HepG2 (cell line): ENCODE results near the gene MGAT4D. TPM values are rescaled to one million over a fixed set of nuclear protein-coding genes. Genes with fewer than 3 reads are reported as not detected.

Source experiments
- CHD4 ChIP-seq: fragments of 200-600 bp; sonication (generic); IDR thresholded peaks from 2 replicates; pipeline ENCODE4 v1.7.0; 2017; ENCODE audit warnings: mild to moderate bottlenecking, low read length, borderline replicate concordance
- JUNB ChIP-seq: sonication (generic); formaldehyde crosslinking; IDR thresholded peaks from 2 replicates; pipeline ENCODE4 v1.8.0; 2022; ENCODE audit warnings: missing genetic modification reagents, mild to moderate bottlenecking, borderline replicate concordance
- MIXL1 ChIP-seq: IDR thresholded peaks from 2 replicates; pipeline ENCODE4 v1.6.1; 2016
- RAD51 ChIP-seq: fragments of 450-650 bp; IDR thresholded peaks from 2 replicates; pipeline ENCODE4 v1.6.1; 2016; ENCODE audit warnings: borderline replicate concordance
- SATB2 ChIP-seq: sonication (generic); formaldehyde crosslinking; IDR thresholded peaks from 2 replicates; pipeline ENCODE4 v1.5.0; 2020; ENCODE audit warnings: missing genetic modification reagents
- ZNF292 ChIP-seq: sonication (generic); formaldehyde crosslinking; IDR thresholded peaks from 2 replicates; pipeline ENCODE4 v1.8.1; 2022; ENCODE audit warnings: mild to moderate bottlenecking, low read depth, missing genetic modification reagents, borderline replicate concordance
- polyA plus RNA-seq, 8 experiments: library from polyadenylated mRNA; depleted of rRNA in 3 of 8; stranded (reverse) in 7 of 8; unstranded in 1 of 8; fragments of >200 nt; fragmentation: Illumina TruSeq in 4 of 8; extraction: Trizol in 4 of 8; gene quantifications; 2 replicates each; pipeline versions ENCODE4 v1.2.1 to v1.2.3, GENCODE V29; 2011 to 2016; ENCODE audit warnings: low read depth in 4 of 8, missing spikeins in 1 of 8, mixed read lengths in 1 of 8; ENCODE audit not compliant: insufficient read depth in 1 of 8
- total RNA-seq, 5 experiments: library from RNA; depleted of rRNA; stranded (reverse); fragments of >200 nt; fragmentation: Illumina TruSeq; extraction: Trizol; gene quantifications; 2 replicates each; pipeline ENCODE4 v1.2.3, GENCODE V29; 2016; ENCODE audit warnings: low read depth in 1 of 5
- TF ChIP-seq, protein P1 (sequence below), 2 experiments: IDR thresholded peaks; 2 replicates each; pipeline ENCODE4 v1.6.1; 2011 to 2012; ENCODE audit warnings: low read length in 2 of 2, borderline replicate concordance in 1 of 2, low read depth in 1 of 2, mild to moderate bottlenecking in 1 of 2, moderate library complexity in 1 of 2
- TF ChIP-seq, protein P2 (sequence below): sonication (generic); formaldehyde crosslinking; IDR thresholded peaks from 2 replicates; pipeline ENCODE4 v1.8.1; 2023; ENCODE audit warnings: missing genetic modification reagents, inconsistent platforms, borderline replicate concordance
- TF ChIP-seq, protein P3 (sequence below): IDR thresholded peaks from 2 replicates; pipeline ENCODE4 v1.6.1; 2016; ENCODE audit warnings: mild to moderate bottlenecking

MGAT4D gene
- total and polyA plus RNA-seq, 2 of the 13 experiments (the other 11 are each of a cell fraction or from before 2014, with no cell fraction given): not detected

DNA sequence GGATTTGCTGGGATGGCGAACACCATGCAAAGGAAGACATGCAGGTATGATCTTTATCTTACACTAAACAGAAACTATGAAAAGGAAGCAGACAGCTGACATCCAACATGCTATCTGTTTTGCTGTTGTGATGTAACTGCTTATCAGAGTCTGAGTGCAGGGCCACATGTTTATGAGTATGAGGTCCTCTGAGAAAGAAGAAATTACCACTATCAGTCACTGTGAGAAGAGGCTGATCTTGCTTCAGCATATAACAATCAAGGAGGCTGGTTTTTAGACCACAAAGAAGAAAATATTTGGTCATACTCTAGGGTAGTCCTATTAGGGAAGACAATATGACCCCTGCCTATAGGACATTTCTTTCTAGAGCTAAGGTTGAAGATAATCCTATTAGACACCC lies 89.1 kb downstream of the MGAT4D start (continued):
- TF ChIP-seq, protein P1, sequence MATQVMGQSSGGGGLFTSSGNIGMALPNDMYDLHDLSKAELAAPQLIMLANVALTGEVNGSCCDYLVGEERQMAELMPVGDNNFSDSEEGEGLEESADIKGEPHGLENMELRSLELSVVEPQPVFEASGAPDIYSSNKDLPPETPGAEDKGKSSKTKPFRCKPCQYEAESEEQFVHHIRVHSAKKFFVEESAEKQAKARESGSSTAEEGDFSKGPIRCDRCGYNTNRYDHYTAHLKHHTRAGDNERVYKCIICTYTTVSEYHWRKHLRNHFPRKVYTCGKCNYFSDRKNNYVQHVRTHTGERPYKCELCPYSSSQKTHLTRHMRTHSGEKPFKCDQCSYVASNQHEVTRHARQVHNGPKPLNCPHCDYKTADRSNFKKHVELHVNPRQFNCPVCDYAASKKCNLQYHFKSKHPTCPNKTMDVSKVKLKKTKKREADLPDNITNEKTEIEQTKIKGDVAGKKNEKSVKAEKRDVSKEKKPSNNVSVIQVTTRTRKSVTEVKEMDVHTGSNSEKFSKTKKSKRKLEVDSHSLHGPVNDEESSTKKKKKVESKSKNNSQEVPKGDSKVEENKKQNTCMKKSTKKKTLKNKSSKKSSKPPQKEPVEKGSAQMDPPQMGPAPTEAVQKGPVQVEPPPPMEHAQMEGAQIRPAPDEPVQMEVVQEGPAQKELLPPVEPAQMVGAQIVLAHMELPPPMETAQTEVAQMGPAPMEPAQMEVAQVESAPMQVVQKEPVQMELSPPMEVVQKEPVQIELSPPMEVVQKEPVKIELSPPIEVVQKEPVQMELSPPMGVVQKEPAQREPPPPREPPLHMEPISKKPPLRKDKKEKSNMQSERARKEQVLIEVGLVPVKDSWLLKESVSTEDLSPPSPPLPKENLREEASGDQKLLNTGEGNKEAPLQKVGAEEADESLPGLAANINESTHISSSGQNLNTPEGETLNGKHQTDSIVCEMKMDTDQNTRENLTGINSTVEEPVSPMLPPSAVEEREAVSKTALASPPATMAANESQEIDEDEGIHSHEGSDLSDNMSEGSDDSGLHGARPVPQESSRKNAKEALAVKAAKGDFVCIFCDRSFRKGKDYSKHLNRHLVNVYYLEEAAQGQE (IDR thresholded peaks at IDR 0.05; ENCODE audit: borderline replicate concordance in 1 of 2, low read depth in 1 of 2, low read length in 2 of 2): no peak
- TF ChIP-seq ZNF292 (CRISPR knock-in tag) (no peak), JUNB (CRISPR knock-in tag) (no peak), SATB2 (CRISPR knock-in tag) (no peak), RAD51 (no peak), MIXL1 (CRISPR knock-in tag) (no peak), CHD4 (no peak)
- TF ChIP-seq, protein P2, sequence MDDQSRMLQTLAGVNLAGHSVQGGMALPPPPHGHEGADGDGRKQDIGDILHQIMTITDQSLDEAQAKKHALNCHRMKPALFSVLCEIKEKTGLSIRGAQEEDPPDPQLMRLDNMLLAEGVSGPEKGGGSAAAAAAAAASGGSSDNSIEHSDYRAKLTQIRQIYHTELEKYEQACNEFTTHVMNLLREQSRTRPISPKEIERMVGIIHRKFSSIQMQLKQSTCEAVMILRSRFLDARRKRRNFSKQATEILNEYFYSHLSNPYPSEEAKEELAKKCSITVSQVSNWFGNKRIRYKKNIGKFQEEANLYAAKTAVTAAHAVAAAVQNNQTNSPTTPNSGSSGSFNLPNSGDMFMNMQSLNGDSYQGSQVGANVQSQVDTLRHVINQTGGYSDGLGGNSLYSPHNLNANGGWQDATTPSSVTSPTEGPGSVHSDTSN (CRISPR knock-in tag): no peak
- TF ChIP-seq, protein P3, sequence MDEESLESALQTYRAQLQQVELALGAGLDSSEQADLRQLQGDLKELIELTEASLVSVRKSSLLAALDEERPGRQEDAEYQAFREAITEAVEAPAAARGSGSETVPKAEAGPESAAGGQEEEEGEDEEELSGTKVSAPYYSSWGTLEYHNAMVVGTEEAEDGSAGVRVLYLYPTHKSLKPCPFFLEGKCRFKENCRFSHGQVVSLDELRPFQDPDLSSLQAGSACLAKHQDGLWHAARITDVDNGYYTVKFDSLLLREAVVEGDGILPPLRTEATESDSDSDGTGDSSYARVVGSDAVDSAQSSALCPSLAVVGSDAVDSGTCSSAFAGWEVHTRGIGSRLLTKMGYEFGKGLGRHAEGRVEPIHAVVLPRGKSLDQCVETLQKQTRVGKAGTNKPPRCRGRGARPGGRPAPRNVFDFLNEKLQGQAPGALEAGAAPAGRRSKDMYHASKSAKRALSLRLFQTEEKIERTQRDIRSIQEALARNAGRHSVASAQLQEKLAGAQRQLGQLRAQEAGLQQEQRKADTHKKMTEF: no peak
- TF ChIP-seq, all 625 proteins: peak for 0
